GM19328 (cell line): ENCODE results near the gene CIB2.
A peak's percentile ranks its signal among the peaks of the same experiment; 100 is the strongest.

Source experiments
- ATAC-seq: cut with Tn5 transposase; IDR thresholded peaks from one replicate; pipeline ENCODE4 v1.9.1; 2021; ENCODE audit warnings: mild to moderate bottlenecking, moderate library complexity; ENCODE audit not compliant: unreplicated experiment

CIB2 gene

GRCh38 chr15:78069462-78070029, 61.7 kb downstream of the CIB2 start:
- no peak for ATAC-seq

- ATAC-seq: no peak
Measured at GRCh38 chr15:78069052-78069414, 62.2 kb downstream of the CIB2 start.

GRCh38 chr15:78067328-78068228, 63.7 kb downstream of the CIB2 start:
- no peak for ATAC-seq

GRCh38 chr15:78065973-78066946, 65.0 kb downstream of the CIB2 start:
- peak; percentile 44 for ATAC-seq

- no peak for ATAC-seq
Measured at GRCh38 chr15:78065284-78065872, 65.9 kb downstream of the CIB2 start.

GRCh38 chr15:78064544-78064943, 66.7 kb downstream of the CIB2 start:
- ATAC-seq: no peak

GRCh38 chr15:78063970-78064385, 67.3 kb downstream of the CIB2 start:
- no peak for ATAC-seq

- no peak for ATAC-seq
Measured at GRCh38 chr15:78063217-78063616, 68.0 kb downstream of the CIB2 start.

GRCh38 chr15:78061963-78062427, 69.2 kb downstream of the CIB2 start:
- ATAC-seq: no peak

- ATAC-seq: no peak
Measured at GRCh38 chr15:78060232-78060631, 71.0 kb downstream of the CIB2 start.

GRCh38 chr15:78059110-78059839, 72.0 kb downstream of the CIB2 start:
- no peak for ATAC-seq

- ATAC-seq: no peak
Measured at GRCh38 chr15:78058401-78058935, 72.8 kb downstream of the CIB2 start.

- no peak for ATAC-seq
Measured at GRCh38 chr15:78057803-78058202, 73.4 kb downstream of the CIB2 start.

- no peak for ATAC-seq
Measured at GRCh38 chr15:78056714-78057269, 74.5 kb downstream of the CIB2 start.

- ATAC-seq: no peak
Measured at GRCh38 chr15:78055919-78056713, 75.1 kb downstream of the CIB2 start.

GRCh38 chr15:78054966-78055365, 76.3 kb downstream of the CIB2 start:
- no peak for ATAC-seq
